ENCODE results near the gene AFAP1L2. TPM values are rescaled to one million over a fixed set of nuclear protein-coding genes. Genes with fewer than 3 reads are reported as not detected.

The AFAP1L2 gene
- polyA plus RNA-seq, 3 donors = 0.01 to 0.43 TPM; not detected in 1

DNA sequence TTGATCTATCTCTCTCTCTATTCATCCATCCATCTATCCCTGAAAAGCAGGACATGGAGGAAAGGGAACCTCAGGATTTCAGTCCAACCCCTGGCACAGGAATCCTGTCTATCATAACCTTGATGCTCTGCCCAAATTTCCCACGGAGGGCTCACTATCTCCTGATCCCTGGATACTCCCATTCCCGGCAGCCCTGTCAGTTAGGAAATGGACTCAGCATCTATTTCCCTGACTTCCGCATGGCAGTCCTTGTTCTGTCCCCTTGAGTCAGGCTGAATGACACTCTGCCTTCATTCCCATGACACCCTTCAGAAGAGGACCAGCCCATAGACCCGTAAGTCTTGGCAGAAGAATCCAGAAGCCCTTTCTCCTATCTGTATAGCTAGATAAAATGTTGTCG lies 87.6 kb downstream of the AFAP1L2 start:
- Histone ChIP-seq H3K27me3 (ENCODE audit: control insufficient read depth in 2 of 2, insufficient read depth in 2 of 2, low read length in 2 of 2) (no peaks in the 10 kb centered on the region), H3K4me2 (replicated peaks; ENCODE audit: extremely low read depth, low read length, poor library complexity, severe bottlenecking) (no peak overlapping the region), H3K27ac (ENCODE audit: low read depth in 1 of 2, low read length in 2 of 2) (no peak overlapping the region), H3K36me3 (replicated peaks in 1 of 2; ENCODE audit: control insufficient read depth in 1 of 2, insufficient read depth in 2 of 2, low read length in 2 of 2) (no peaks in the 10 kb centered on the region), H3K4me3 (replicated peaks in 1 of 3; ENCODE audit: low read depth in 2 of 3, low read length in 3 of 3) (no peak overlapping the region), H4K20me1 (ENCODE audit: insufficient read depth, low read length) (no peaks in the 10 kb centered on the region), H3K9me3 (replicated peaks in 1 of 2; ENCODE audit: control insufficient read depth in 1 of 2, insufficient read depth in 1 of 2, low read length in 2 of 2) (no peaks in the 10 kb centered on the region), H2AFZ (ENCODE audit: insufficient read depth, low read depth, low read length, poor library complexity, severe bottlenecking) (no peak overlapping the region), H3K4me1 (ENCODE audit: control insufficient read depth in 1 of 2, insufficient read depth in 2 of 2, low read length in 2 of 2) (no peaks in the 10 kb centered on the region), H3K9ac (ENCODE audit: insufficient read depth, low read length, poor library complexity, severe bottlenecking) (no peak overlapping the region), H3K79me2 (ENCODE audit: insufficient read depth, low read length) (no peaks in the 10 kb centered on the region)
- H3K27me3 Mint-ChIP-seq (ENCODE audit: low read depth in 3 of 3) = peaks cover 1 to 5% (median 1%) of the 10 kb centered on the region in 3 donors
- intact Hi-C loops (cut with micrococcal nuclease) = no loop called here
- H3K9me3 Mint-ChIP-seq = peaks cover 0 to 7% (median 0%) of the 10 kb centered on the region in 7 donors
- WGBS (ENCODE audit: insufficient coverage) = 93% methylated on average over 3 of the region's 5 CpGs
- no peak for DNase-seq
- no peak overlapping the region for H3K27ac Mint-ChIP-seq
- no peaks in the 10 kb centered on the region for H3K36me3 Mint-ChIP-seq
- TF ChIP-seq, protein P1, sequence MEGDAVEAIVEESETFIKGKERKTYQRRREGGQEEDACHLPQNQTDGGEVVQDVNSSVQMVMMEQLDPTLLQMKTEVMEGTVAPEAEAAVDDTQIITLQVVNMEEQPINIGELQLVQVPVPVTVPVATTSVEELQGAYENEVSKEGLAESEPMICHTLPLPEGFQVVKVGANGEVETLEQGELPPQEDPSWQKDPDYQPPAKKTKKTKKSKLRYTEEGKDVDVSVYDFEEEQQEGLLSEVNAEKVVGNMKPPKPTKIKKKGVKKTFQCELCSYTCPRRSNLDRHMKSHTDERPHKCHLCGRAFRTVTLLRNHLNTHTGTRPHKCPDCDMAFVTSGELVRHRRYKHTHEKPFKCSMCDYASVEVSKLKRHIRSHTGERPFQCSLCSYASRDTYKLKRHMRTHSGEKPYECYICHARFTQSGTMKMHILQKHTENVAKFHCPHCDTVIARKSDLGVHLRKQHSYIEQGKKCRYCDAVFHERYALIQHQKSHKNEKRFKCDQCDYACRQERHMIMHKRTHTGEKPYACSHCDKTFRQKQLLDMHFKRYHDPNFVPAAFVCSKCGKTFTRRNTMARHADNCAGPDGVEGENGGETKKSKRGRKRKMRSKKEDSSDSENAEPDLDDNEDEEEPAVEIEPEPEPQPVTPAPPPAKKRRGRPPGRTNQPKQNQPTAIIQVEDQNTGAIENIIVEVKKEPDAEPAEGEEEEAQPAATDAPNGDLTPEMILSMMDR (IDR thresholded peaks at IDR 0.05) = no peak
- H3K4me3 Mint-ChIP-seq = no peak overlapping the region
- H3K4me1 Mint-ChIP-seq = no peaks in the 10 kb centered on the region

DNA sequence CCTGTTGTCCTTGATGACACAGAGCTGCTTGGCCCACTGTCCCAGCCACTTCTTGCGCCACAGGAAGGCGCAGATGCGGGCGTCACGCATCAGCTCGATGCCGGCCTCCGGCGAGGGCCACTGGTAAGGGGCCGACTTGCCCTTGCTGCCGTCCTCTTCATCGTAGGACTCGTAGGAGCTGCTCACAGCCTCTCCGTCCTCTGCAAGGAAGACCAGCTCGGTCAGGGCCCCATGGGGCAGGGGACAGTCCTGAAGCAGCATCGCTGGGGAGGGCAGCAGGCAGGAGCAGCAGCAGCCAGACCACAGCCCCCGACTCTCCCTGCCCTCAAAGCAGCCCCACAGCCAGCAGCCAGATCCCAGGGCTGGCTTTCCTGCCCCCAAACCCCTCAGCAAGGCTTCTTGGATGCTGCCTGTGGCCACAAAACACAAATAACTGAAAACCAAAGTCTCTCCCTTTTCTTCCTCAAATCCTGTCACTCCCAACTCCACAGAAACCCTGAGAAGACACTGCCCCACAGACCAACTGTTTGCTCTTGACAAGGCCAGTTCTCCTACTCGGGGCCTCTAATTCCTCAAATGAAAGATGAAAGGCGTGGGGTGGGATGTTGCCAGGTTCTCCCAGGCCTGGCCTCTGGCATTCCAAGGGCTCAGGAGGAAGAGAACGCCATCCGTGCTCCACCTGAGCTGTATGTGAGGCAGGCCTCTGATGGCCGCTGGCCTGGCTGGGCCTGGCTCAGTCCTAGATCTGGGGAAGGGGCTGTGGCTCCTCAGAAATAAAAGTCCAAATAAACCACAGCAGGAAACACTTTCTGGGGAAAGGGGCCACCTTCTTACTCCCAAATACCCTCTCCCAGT lies 88.5 kb downstream of the AFAP1L2 start:
- H3K36me3 Mint-ChIP-seq = no peaks in the 10 kb centered on the region
- H3K27me3 ChIP-seq (ENCODE audit: control insufficient read depth in 2 of 2, insufficient read depth in 2 of 2, low read length in 2 of 2) = no peaks in the 10 kb centered on the region

More for the DNA sequence above, 88.5 kb downstream of the AFAP1L2 start:
- intact Hi-C loops (cut with micrococcal nuclease) = no loop called here
- no peaks in the 10 kb centered on the region for H3K36me3 ChIP-seq (replicated peaks in 1 of 2; ENCODE audit: control insufficient read depth in 1 of 2, insufficient read depth in 2 of 2, low read length in 2 of 2)
- no peak overlapping the region for H3K4me3 ChIP-seq (replicated peaks in 1 of 3; ENCODE audit: low read depth in 2 of 3, low read length in 3 of 3)
- no peak overlapping the region for H3K4me3 Mint-ChIP-seq
- no peaks in the 10 kb centered on the region for H3K9me3 ChIP-seq (replicated peaks in 1 of 2; ENCODE audit: control insufficient read depth in 1 of 2, insufficient read depth in 1 of 2, low read length in 2 of 2)
- H3K9ac ChIP-seq (ENCODE audit: insufficient read depth, low read length, poor library complexity, severe bottlenecking) = no peak overlapping the region
- H3K9me3 Mint-ChIP-seq = peaks cover 0 to 5% (median 0%) of the 10 kb centered on the region in 7 donors
- H3K27ac ChIP-seq (ENCODE audit: low read depth in 1 of 2, low read length in 2 of 2) = no peak overlapping the region
- peaks cover 1 to 5% (median 1%) of the 10 kb centered on the region in 3 donors for H3K27me3 Mint-ChIP-seq (ENCODE audit: low read depth in 3 of 3)
- TF ChIP-seq, protein P1 (IDR thresholded peaks at IDR 0.05) = no peak
- H3K27ac Mint-ChIP-seq = no peak overlapping the region
- no peaks in the 10 kb centered on the region for H3K79me2 ChIP-seq (ENCODE audit: insufficient read depth, low read length)
- 92% methylated on average over 17 of the region's 22 CpGs for WGBS (ENCODE audit: insufficient coverage)
- no peaks in the 10 kb centered on the region for H3K4me1 Mint-ChIP-seq
- H3K4me2 ChIP-seq (replicated peaks; ENCODE audit: extremely low read depth, low read length, poor library complexity, severe bottlenecking) = no peak overlapping the region
- no peak for DNase-seq
- no peak overlapping the region for H2AFZ ChIP-seq (ENCODE audit: insufficient read depth, low read depth, low read length, poor library complexity, severe bottlenecking)
- no peaks in the 10 kb centered on the region for H4K20me1 ChIP-seq (ENCODE audit: insufficient read depth, low read length)
- no peaks in the 10 kb centered on the region for H3K4me1 ChIP-seq (ENCODE audit: control insufficient read depth in 1 of 2, insufficient read depth in 2 of 2, low read length in 2 of 2)
